HepG2 (cell line): Measurements from ENCODE around the gene DOCK1. TPM values are rescaled to one million over a fixed set of nuclear protein-coding genes. Genes with fewer than 3 reads are reported as not detected.
"Not testable (repeated sequence)": the region's sequence is repeated elsewhere in the genome, so short reads cannot be mapped to it uniquely, and the experiment has no call there.

Experiments
- ATAC-seq: fragments of 200-7000 bp; cut with Tn5 transposase; 3 replicates; pipeline ENCODE4 v1.9.1; 2020; ENCODE audit warnings: mild to moderate bottlenecking, moderate library complexity
- BruUV-seq: library from RNA; stranded (reverse); fragments of 400-500 nt; replicated peaks from 2 replicates; lab custom pipeline; 2021; lab: Mats Ljungman, UMichigan
- CTCF ChIA-PET: fragments of 300-600 bp; formaldehyde crosslinking; extraction: SDS; loops from one replicate; lab custom pipeline; 2021; ENCODE audit warnings: low total read pairs, inconsistent platforms, low intra/inter-chr PET ratio; lab: Yijun Ruan, JAX
- POLR2A ChIA-PET: fragments of 350-600 bp; sonication (Branson Sonifier 250); formaldehyde crosslinking; loops from one replicate; lab custom pipeline; 2020; ENCODE audit warnings: antibody characterized with exemption, inconsistent platforms; lab: Yijun Ruan, JAX
- DNase-seq: peaks from one replicate; pipeline ENCODE4 v3.0.0-alpha.2; 2015; ENCODE audit warnings: low spot score
- FAIRE-seq: peaks from 3 replicates; lab custom pipeline; 2011; peaks lifted over from hg19 to GRCh38; lab: Jason Lieb, UNC
- H2AFZ ChIP-seq: one replicate; pipeline ENCODE4 v1.6.1; 2011; ENCODE audit warnings: low read length, inconsistent platforms
- H3K27ac ChIP-seq: fragments of 300-600 bp; 3 replicates; pipeline ENCODE4 v1.8.0; 2011; ENCODE audit warnings: mixed run types, mild to moderate bottlenecking, mixed read lengths, low read length, inconsistent platforms; ENCODE audit not compliant: insufficient read depth; ENCODE audit errors: extremely low read length
- H3K27me3 ChIP-seq, 2 experiments: fragments of 200-600 bp in 1 of 2; 2 replicates in 1 of 2; 3 replicates in 1 of 2; pipeline versions ENCODE4 v1.6.0 to v1.8.0; 2011; ENCODE audit warnings: low read length in 2 of 2, mild to moderate bottlenecking in 2 of 2, moderate library complexity in 2 of 2, inconsistent platforms in 1 of 2; ENCODE audit not compliant: insufficient read depth in 2 of 2, control insufficient read depth in 1 of 2
- H3K36me3 ChIP-seq, 2 experiments: fragments of 200-600 bp in 1 of 2; replicated peaks in 1 of 2; 2 replicates in 1 of 2; 3 replicates in 1 of 2; pipeline versions ENCODE4 v1.5.1 to v1.8.0; 2011; ENCODE audit warnings: low read length in 2 of 2, inconsistent platforms in 1 of 2; ENCODE audit not compliant: insufficient read depth in 2 of 2, control insufficient read depth in 1 of 2
- H3K4me1 ChIP-seq: 2 replicates; pipeline ENCODE4 v1.5.1; 2012; ENCODE audit warnings: low read length, inconsistent platforms; ENCODE audit not compliant: insufficient read depth
- H3K4me2 ChIP-seq: 2 replicates; pipeline ENCODE4 v1.6.0; 2011; ENCODE audit warnings: low read depth, low read length, inconsistent platforms
- H3K4me3 ChIP-seq, 3 experiments: fragments of 200-600 bp in 1 of 3; sonication (generic), shearing (Covaris generic) in 1 of 3; replicated peaks in 1 of 3; 2 replicates each; pipeline ENCODE4 v1.5.1; 2011 to 2016; ENCODE audit warnings: low read length in 3 of 3, inconsistent platforms in 2 of 3, low read depth in 2 of 3, mild to moderate bottlenecking in 2 of 3, control low read depth in 1 of 3, mixed read lengths in 1 of 3; ENCODE audit not compliant: insufficient read depth in 1 of 3
- H3K79me2 ChIP-seq: one replicate; pipeline ENCODE4 v1.6.1; 2011; ENCODE audit warnings: low read length, inconsistent platforms; ENCODE audit not compliant: insufficient read depth
- H3K9ac ChIP-seq: 2 replicates; pipeline ENCODE4 v1.6.0; 2011; ENCODE audit warnings: mild to moderate bottlenecking, low read depth, low read length, inconsistent platforms; ENCODE audit not compliant: insufficient read depth
- H3K9me3 ChIP-seq: 2 replicates; pipeline ENCODE4 v1.5.1; 2012; ENCODE audit warnings: mild to moderate bottlenecking, low read length
- H4K20me1 ChIP-seq: 2 replicates; pipeline ENCODE4 v1.6.0; 2011; ENCODE audit warnings: inconsistent platforms, mild to moderate bottlenecking, low read length, moderate library complexity; ENCODE audit not compliant: insufficient read depth
- GATAD2A ChIP-seq: IDR thresholded peaks from 2 replicates; pipeline ENCODE4 v1.6.1; 2016
- GTF2F1 ChIP-seq: fragments of 150-350 bp; IDR thresholded peaks from 2 replicates; pipeline ENCODE4 v1.6.1; 2014; ENCODE audit warnings: low read length
- HNRNPUL1 ChIP-seq: fragments of 200-400 bp; formaldehyde crosslinking; IDR thresholded peaks from 2 replicates; pipeline ENCODE4 v1.6.1; 2017; ENCODE audit warnings: low read depth, mild to moderate bottlenecking, low read length, moderate library complexity
- KLF11 ChIP-seq: IDR thresholded peaks from 2 replicates; pipeline ENCODE4 v1.6.1; 2016; ENCODE audit warnings: missing compliant biosample characterization
- MIER3 ChIP-seq: IDR thresholded peaks from 2 replicates; pipeline ENCODE4 v1.6.1; 2016; ENCODE audit warnings: missing compliant biosample characterization, borderline replicate concordance
- REL ChIP-seq: sonication (generic); formaldehyde crosslinking; conservative IDR thresholded peaks from 2 replicates; pipeline ENCODE4 v1.8.0; 2022; ENCODE audit warnings: mild to moderate bottlenecking, missing genetic modification reagents, moderate library complexity
- RFX5 ChIP-seq: IDR thresholded peaks from 2 replicates; pipeline ENCODE4 v1.6.1; 2011; ENCODE audit warnings: low read depth, low read length, improper control_type of control experiment
- SALL1 ChIP-seq: sonication (generic); formaldehyde crosslinking; IDR thresholded peaks from 2 replicates; pipeline ENCODE4 v1.8.0; 2022; ENCODE audit warnings: mild to moderate bottlenecking, missing genetic modification reagents
- SALL2 ChIP-seq: sonication (generic); formaldehyde crosslinking; IDR thresholded peaks from 2 replicates; pipeline ENCODE4 v1.8.1; 2023; ENCODE audit warnings: mild to moderate bottlenecking, missing genetic modification reagents, inconsistent platforms
- ZFP62 ChIP-seq: sonication (generic); formaldehyde crosslinking; IDR thresholded peaks from 2 replicates; pipeline ENCODE4 v1.4.0; 2020; ENCODE audit warnings: missing genetic modification reagents
- ZNF276 ChIP-seq: sonication (generic); formaldehyde crosslinking; IDR thresholded peaks from 2 replicates; pipeline ENCODE4 v1.4.0; 2020; ENCODE audit warnings: mild to moderate bottlenecking, low read depth, missing genetic modification reagents
- ZNF569 ChIP-seq: sonication (generic); formaldehyde crosslinking; IDR thresholded peaks from 2 replicates; pipeline ENCODE4 v1.5.0; 2020; ENCODE audit warnings: mild to moderate bottlenecking, missing genetic modification reagents, moderate library complexity, borderline replicate concordance
- ZNF775 ChIP-seq: sonication (generic); formaldehyde crosslinking; IDR thresholded peaks from 2 replicates; pipeline ENCODE4 v1.4.0; 2020; ENCODE audit warnings: missing genetic modification reagents, mild to moderate bottlenecking, moderate library complexity, borderline replicate concordance
- WGBS: methylation state at CpG from one replicate; pipeline ENCODE4 v1.1.6; 2017; ENCODE audit warnings: low lambda C conversion rate; 5-methylcytosine and 5-hydroxymethylcytosine counted together
- in situ Hi-C: cut with HindIII; loops from 2 replicates; pipeline ENCODE4 v1.10.0; 2017; ENCODE audit warnings: low pct_unique_long_range_greater_than_20kb; ENCODE audit not compliant: extremely low pct_ligation_motif_present
- intact Hi-C: fragments of 100-400 bp; cut with micrococcal nuclease; formaldehyde crosslinking; loops from one replicate; pipeline ENCODE4 v1.10.0; 2022; ENCODE audit not compliant: unreplicated experiment
- polyA plus RNA-seq, 8 experiments: library from polyadenylated mRNA; depleted of rRNA in 3 of 8; stranded (reverse) in 7 of 8; unstranded in 1 of 8; fragments of >200 nt; fragmentation: Illumina TruSeq in 4 of 8; extraction: Trizol in 4 of 8; gene quantifications; 2 replicates each; pipeline versions ENCODE4 v1.2.1 to v1.2.3, GENCODE V29; 2011 to 2016; ENCODE audit warnings: low read depth in 4 of 8, missing spikeins in 1 of 8, mixed read lengths in 1 of 8; ENCODE audit not compliant: insufficient read depth in 1 of 8
- total RNA-seq, 5 experiments: library from RNA; depleted of rRNA; stranded (reverse); fragments of >200 nt; fragmentation: Illumina TruSeq; extraction: Trizol; gene quantifications; 2 replicates each; pipeline ENCODE4 v1.2.3, GENCODE V29; 2016; ENCODE audit warnings: low read depth in 1 of 5
- TF ChIP-seq, protein P1 (sequence below): sonication (generic); formaldehyde crosslinking; IDR thresholded peaks from 2 replicates; pipeline ENCODE4 v1.8.0; 2022; ENCODE audit warnings: missing genetic modification reagents, low read depth, mild to moderate bottlenecking, borderline replicate concordance

DOCK1 gene
- total and polyA plus RNA-seq, 2 of the 13 experiments (the other 11 are each of a cell fraction or from before 2014, with no cell fraction given): 8.3 to 25.5 TPM

DNA sequence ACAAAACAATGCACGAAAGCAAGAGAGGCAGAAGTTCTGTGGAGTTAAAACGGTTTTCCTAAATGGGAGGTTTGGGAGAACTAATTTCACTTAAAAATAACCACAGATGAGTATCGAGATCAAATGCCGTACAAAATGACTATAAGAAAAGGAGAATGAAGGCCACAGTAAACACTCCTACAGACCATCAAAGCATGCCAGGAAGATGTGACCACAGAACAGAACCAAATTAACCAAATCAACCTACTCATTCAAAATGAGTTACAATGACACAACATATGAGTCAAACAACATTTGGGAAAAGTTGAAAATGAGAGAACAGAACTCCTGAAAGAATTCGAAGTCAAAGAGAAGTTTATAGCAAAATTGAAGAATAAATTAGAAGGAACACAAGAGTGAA is 24.3 kb upstream of the DOCK1 start:
- peaks cover 0 to 26% of the 10 kb centered on the region in 2 experiments; a peak in 2 of 5 replicates for H3K27me3 ChIP-seq
- no peak overlapping the region for H2AFZ ChIP-seq
- intact Hi-C loops (no loop called here), in situ Hi-C loops (no loop called here)
- no TSS peak for BruUV-seq
- H3K4me1 ChIP-seq: no peaks in the 10 kb centered on the region
- 17% methylated on average over 4 of the region's 5 CpGs for WGBS
- no peak for DNase-seq
- no peak overlapping the region for H3K27ac ChIP-seq
- ChIA-PET POLR2A (no interaction called here), CTCF (no interaction called here)
- H3K36me3 ChIP-seq: no peaks in the 10 kb centered on the region
- TF ChIP-seq, protein P1, sequence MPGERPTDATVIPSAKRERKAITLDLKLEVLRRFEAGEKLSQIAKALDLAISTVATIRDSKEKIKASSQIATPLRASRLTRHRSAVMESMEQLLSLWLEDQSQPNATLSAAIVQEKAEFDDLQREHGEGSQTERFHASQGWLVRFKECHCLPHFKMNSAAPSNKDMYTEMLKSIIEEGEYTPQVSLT (CRISPR knock-in tag): no peak
- no peak for TF ChIP-seq ZNF276 (CRISPR knock-in tag)
- TF ChIP-seq HNRNPUL1: no peak
- TF ChIP-seq ZFP62 (CRISPR knock-in tag): no peak
- TF ChIP-seq GTF2F1: no peak
- no peak for TF ChIP-seq REL (CRISPR knock-in tag)
- no peak for TF ChIP-seq GATAD2A (CRISPR knock-in tag)
- no peak for TF ChIP-seq RFX5
- no peak for TF ChIP-seq MIER3
- TF ChIP-seq SALL2 (CRISPR knock-in tag): no peak
- TF ChIP-seq ZNF569 (CRISPR knock-in tag): no peak
- TF ChIP-seq KLF11 (CRISPR knock-in tag): no peak
- no peak for TF ChIP-seq SALL1 (CRISPR knock-in tag)
- TF ChIP-seq ZNF775 (CRISPR knock-in tag): no peak
- no peak for ATAC-seq
- H3K79me2 ChIP-seq: no peaks in the 10 kb centered on the region
- H3K9ac ChIP-seq: no peak overlapping the region
- no peak for FAIRE-seq
- H3K9me3 ChIP-seq: no peaks in the 10 kb centered on the region
- H3K4me3 ChIP-seq: no peak overlapping the region
- H4K20me1 ChIP-seq: no peaks in the 10 kb centered on the region
- H3K4me2 ChIP-seq: no peak overlapping the region

DNA sequence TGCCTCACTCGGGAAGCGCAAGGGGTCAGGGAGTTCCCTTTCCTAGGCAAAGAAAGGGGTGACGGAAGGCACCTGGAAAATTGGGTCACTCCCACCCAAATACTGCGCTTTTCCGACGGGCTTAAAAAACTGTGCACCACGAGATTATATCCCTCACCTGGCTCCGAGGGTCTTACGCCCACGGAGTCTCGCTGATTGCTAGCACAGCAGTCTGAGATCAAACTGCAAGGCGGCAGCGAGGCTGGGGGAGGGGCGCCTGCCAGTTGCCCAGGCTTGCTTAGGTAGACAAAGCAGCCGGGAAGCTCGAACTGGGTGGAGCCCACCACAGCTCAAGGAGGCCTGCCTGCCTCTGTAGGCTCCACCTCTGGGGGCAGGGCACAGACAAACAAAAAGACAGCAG is 23.2 kb upstream of the DOCK1 start:
- BruUV-seq, POLR2A ChIA-PET, H3K4me3 ChIP-seq, H3K4me1 ChIP-seq, H3K27ac ChIP-seq, H4K20me1 ChIP-seq, FAIRE-seq, H3K79me2 ChIP-seq, H2AFZ ChIP-seq, H3K9ac ChIP-seq, H3K36me3 ChIP-seq, intact Hi-C loops, DNase-seq, ATAC-seq, H3K9me3 ChIP-seq, CTCF ChIA-PET, H3K4me2 ChIP-seq, in situ Hi-C loops: not testable (repeated sequence)
- peaks cover 0 to 15% of the 10 kb centered on the region in 2 experiments; a peak in 2 of 5 replicates for H3K27me3 ChIP-seq
- 68% methylated on average over 8 of the region's 16 CpGs for WGBS
